HCT116 (cell line): ENCODE measurements around the gene PRR14. TPM values are rescaled to one million over a fixed set of nuclear protein-coding genes. Genes with fewer than 3 reads are reported as not detected.
A peak's percentile ranks its signal among the peaks of the same experiment; 100 is the strongest.

Source experiments
- ATAC-seq: fragments of 200-7000 bp; cut with Tn5 transposase; 2 replicates; pipeline ENCODE4 v1.9.1; 2020; ENCODE audit warnings: mild to moderate bottlenecking, moderate library complexity
- BruUV-seq: library from RNA; stranded (reverse); fragments of 400-500 nt; replicated peaks from 2 replicates; lab custom pipeline; 2021; lab: Mats Ljungman, UMichigan
- CTCF ChIA-PET: fragments of 300-600 bp; sonication (Branson Sonifier 250); formaldehyde crosslinking; loops from one replicate; lab custom pipeline; 2021; ENCODE audit warnings: antibody characterized with exemption; lab: Charles Lee
- POLR2A ChIA-PET: fragments of 300-600, 350-600 bp; sonication (Branson Sonifier 250); formaldehyde crosslinking; loops from one replicate; lab custom pipeline; 2021; ENCODE audit warnings: antibody characterized with exemption; lab: Charles Lee
- RAD21 ChIA-PET, 2 experiments: fragments of 300-600 bp; sonication (Branson Sonifier 250); formaldehyde crosslinking; loops; one replicate each; lab custom pipeline; 2023; ENCODE audit warnings: low total read pairs in 2 of 2; ENCODE audit not compliant: uncharacterized antibody in 2 of 2, unreplicated experiment in 2 of 2, low non-redundant PET in 1 of 2; lab: Charles Lee
- DNase-seq: peaks from one replicate; pipeline ENCODE4 v3.0.0-alpha.2; 2010; ENCODE audit warnings: low read depth, low spot score
- H2AFZ ChIP-seq: fragments of 200-600 bp; shearing (Covaris generic), sonication (generic); 2 replicates; pipeline ENCODE4 v1.6.1; 2017; ENCODE audit warnings: low read depth, mixed run types, mixed read lengths, antibody characterized with exemption, low read length; ENCODE audit not compliant: poor library complexity, severe bottlenecking
- H3K27ac ChIP-seq: 2 replicates; pipeline ENCODE4 v1.5.1; 2012; ENCODE audit warnings: low read depth, low read length
- H3K27me3 ChIP-seq: fragments of 200-600 bp; sonication (generic); 2 replicates; pipeline ENCODE4 v1.6.1; 2016; ENCODE audit warnings: mixed run types, low read length, mixed read lengths; ENCODE audit not compliant: insufficient read depth
- H3K36me3 ChIP-seq, 2 experiments: fragments of 200-500 bp in 1 of 2; fragments of 200-600 bp in 1 of 2; sonication (Bioruptor generic) in 1 of 2; sonication (generic) in 1 of 2; 2 replicates each; pipeline versions ENCODE4 v1.5.1 to v1.6.1; 2014 to 2016; ENCODE audit warnings: low read length in 2 of 2, inconsistent platforms in 1 of 2, mixed read lengths in 1 of 2, mixed run types in 1 of 2; ENCODE audit not compliant: insufficient read depth in 2 of 2, control insufficient read depth in 1 of 2
- H3K4me1 ChIP-seq, 2 experiments: fragments of 200-600 bp in 1 of 2; sonication (generic) in 1 of 2; 2 replicates each; pipeline versions ENCODE4 v1.5.1 to v1.6.1; 2012 to 2017; ENCODE audit warnings: low read length in 2 of 2, inconsistent platforms in 1 of 2, mild to moderate bottlenecking in 1 of 2, mixed read lengths in 1 of 2, mixed run types in 1 of 2, moderate library complexity in 1 of 2; ENCODE audit not compliant: insufficient read depth in 2 of 2, control insufficient read depth in 1 of 2
- H3K4me2 ChIP-seq: fragments of 200-600 bp; sonication (generic); 2 replicates; pipeline ENCODE4 v1.6.1; 2017; ENCODE audit warnings: mixed run types, low read length, mixed read lengths
- H3K4me3 ChIP-seq, 2 experiments: fragments of 200-600 bp in 1 of 2; sonication (generic) in 1 of 2; replicated peaks in 1 of 2; 2 replicates each; pipeline ENCODE4 v1.5.1; 2011 to 2016; ENCODE audit warnings: low read length in 2 of 2, control low read depth in 1 of 2, low read depth in 1 of 2, mild to moderate bottlenecking in 1 of 2, mixed read lengths in 1 of 2, mixed run types in 1 of 2
- H3K79me2 ChIP-seq: fragments of 200-600 bp; sonication (generic); 2 replicates; pipeline ENCODE4 v1.6.1; 2017; ENCODE audit warnings: mild to moderate bottlenecking, mixed run types, low read length, moderate library complexity, mixed read lengths; ENCODE audit not compliant: insufficient read depth
- H3K9ac ChIP-seq: fragments of 200-600 bp; sonication (generic); 2 replicates; pipeline ENCODE4 v1.6.1; 2016; ENCODE audit warnings: low read length, mixed read lengths
- H3K9me2 ChIP-seq: fragments of 200-600 bp; sonication (generic), shearing (Covaris generic); 2 replicates; pipeline ENCODE4 v1.6.1; 2017; ENCODE audit warnings: mixed run types, mild to moderate bottlenecking, moderate library complexity; ENCODE audit not compliant: insufficient read depth
- H3K9me3 ChIP-seq, 2 experiments: fragments of 200-500 bp in 1 of 2; fragments of 200-600 bp in 1 of 2; sonication (Bioruptor generic) in 1 of 2; sonication (generic) in 1 of 2; 2 replicates each; pipeline ENCODE4 v1.6.1; 2014 to 2017; ENCODE audit warnings: low read length in 2 of 2, mixed read lengths in 2 of 2, inconsistent platforms in 1 of 2, low read depth in 1 of 2, mild to moderate bottlenecking in 1 of 2, mixed run types in 1 of 2, moderate library complexity in 1 of 2; ENCODE audit not compliant: control insufficient read depth in 1 of 2, insufficient read depth in 1 of 2
- H4K20me1 ChIP-seq: fragments of 200-600 bp; sonication (generic), shearing (Covaris generic); 2 replicates; pipeline ENCODE4 v1.6.1; 2017; ENCODE audit warnings: mixed run types, mild to moderate bottlenecking, moderate library complexity; ENCODE audit not compliant: insufficient read depth
- CBX3 ChIP-seq: IDR thresholded peaks from 2 replicates; pipeline ENCODE4 v1.6.1; 2012; ENCODE audit warnings: low read depth
- CEBPB ChIP-seq: IDR thresholded peaks from 2 replicates; pipeline ENCODE4 v1.6.1; 2012; ENCODE audit warnings: low read depth
- EGR1 ChIP-seq: IDR thresholded peaks from 2 replicates; pipeline ENCODE4 v1.6.1; 2012; ENCODE audit warnings: low read depth
- ELF1 ChIP-seq: IDR thresholded peaks from 2 replicates; pipeline ENCODE4 v1.6.1; 2012; ENCODE audit warnings: low read depth, borderline replicate concordance
- EZH2 ChIP-seq: fragments of 200-600 bp; sonication (generic); IDR thresholded peaks from 2 replicates; pipeline ENCODE4 v1.6.1; 2017; ENCODE audit warnings: antibody characterized with exemption, mixed run types
- EZH2phosphoT487 ChIP-seq: fragments of 200-600 bp; IDR thresholded peaks from 2 replicates; pipeline ENCODE4 v1.6.1; 2018; ENCODE audit warnings: antibody characterized with exemption, borderline replicate concordance
- FOSL1 ChIP-seq: IDR thresholded peaks from 2 replicates; pipeline ENCODE4 v1.6.1; 2012; ENCODE audit warnings: low read depth
- JUND ChIP-seq: IDR thresholded peaks from 2 replicates; pipeline ENCODE4 v1.6.1; 2012
- POLR2A ChIP-seq: IDR thresholded peaks from 2 replicates; pipeline ENCODE4 v1.7.0; 2011; ENCODE audit warnings: borderline replicate concordance; ENCODE audit not compliant: insufficient read depth, insufficient read length; ENCODE audit errors: extremely low read depth
- POLR2AphosphoS5 ChIP-seq: IDR thresholded peaks from 2 replicates; pipeline ENCODE4 v1.6.1; 2011; ENCODE audit warnings: mild to moderate bottlenecking, low read depth, low read length, moderate library complexity
- RAD21 ChIP-seq: IDR thresholded peaks from 2 replicates; pipeline ENCODE4 v1.6.1; 2012; ENCODE audit warnings: low read depth, mild to moderate bottlenecking
- SIN3A ChIP-seq: IDR thresholded peaks from 2 replicates; pipeline ENCODE4 v1.6.1; 2012; ENCODE audit warnings: low read depth
- SP1 ChIP-seq: IDR thresholded peaks from 2 replicates; pipeline ENCODE4 v1.6.1; 2012; ENCODE audit warnings: low read depth
- SRF ChIP-seq: IDR thresholded peaks from 2 replicates; pipeline ENCODE4 v1.6.1; 2012; ENCODE audit warnings: low read depth
- TCF7L2 ChIP-seq: IDR thresholded peaks from 2 replicates; pipeline ENCODE4 v1.7.0; 2011; ENCODE audit warnings: borderline replicate concordance, inconsistent platforms; ENCODE audit not compliant: insufficient read depth, insufficient read length; ENCODE audit errors: extremely low read depth
- YY1 ChIP-seq: IDR thresholded peaks from 2 replicates; pipeline ENCODE4 v1.6.1; 2011; ENCODE audit warnings: low read length, low read depth, moderate library complexity, mild to moderate bottlenecking; ENCODE audit not compliant: insufficient replicate concordance; ENCODE audit errors: extremely low read depth
- ZFX ChIP-seq: fragments of 450-650 bp; IDR thresholded peaks from 2 replicates; pipeline ENCODE4 v1.6.1; 2017
- ZNF274 ChIP-seq: fragments of 200-500 bp; sonication (Bioruptor generic); IDR thresholded peaks from 2 replicates; pipeline ENCODE4 v1.6.1; 2014; ENCODE audit warnings: mild to moderate bottlenecking, low read depth, low read length, inconsistent platforms
- intact Hi-C: fragments of 100-400 bp; cut with micrococcal nuclease; formaldehyde crosslinking; loops from 2 replicates; pipeline ENCODE4 v1.10.0; 2022
- total RNA-seq: library from RNA; stranded (reverse); gene quantifications from one replicate; pipeline ENCODE4 v1.2.1, GENCODE V29; 2021; ENCODE audit not compliant: unreplicated experiment
- TF ChIP-seq, protein P1 (sequence below): IDR thresholded peaks from 2 replicates; pipeline ENCODE4 v1.6.1; 2012
- TF ChIP-seq, protein P2 (sequence below): IDR thresholded peaks from 2 replicates; pipeline ENCODE4 v1.6.1; 2012
- TF ChIP-seq, protein P3 (sequence below): IDR thresholded peaks from 2 replicates; pipeline ENCODE4 v1.6.1; 2012; ENCODE audit warnings: low read depth
- TF ChIP-seq, protein P4 (sequence below), 3 experiments: fragments of 200-600 bp in 1 of 3; sonication (generic) in 1 of 3; IDR thresholded peaks in 2 of 3; conservative IDR thresholded peaks in 1 of 3; 2 replicates each; pipeline ENCODE4 v1.5.1; 2012 to 2017; ENCODE audit warnings: low read depth in 2 of 3, low read length in 2 of 3, antibody characterized with exemption in 1 of 3, borderline replicate concordance in 1 of 3, control low read depth in 1 of 3, mild to moderate bottlenecking in 1 of 3, mixed read lengths in 1 of 3, mixed run types in 1 of 3, moderate library complexity in 1 of 3; ENCODE audit not compliant: insufficient read depth in 1 of 3

PRR14 gene
- total RNA-seq, 1 experiment from 2014 or later: 56.2 TPM

DNA sequence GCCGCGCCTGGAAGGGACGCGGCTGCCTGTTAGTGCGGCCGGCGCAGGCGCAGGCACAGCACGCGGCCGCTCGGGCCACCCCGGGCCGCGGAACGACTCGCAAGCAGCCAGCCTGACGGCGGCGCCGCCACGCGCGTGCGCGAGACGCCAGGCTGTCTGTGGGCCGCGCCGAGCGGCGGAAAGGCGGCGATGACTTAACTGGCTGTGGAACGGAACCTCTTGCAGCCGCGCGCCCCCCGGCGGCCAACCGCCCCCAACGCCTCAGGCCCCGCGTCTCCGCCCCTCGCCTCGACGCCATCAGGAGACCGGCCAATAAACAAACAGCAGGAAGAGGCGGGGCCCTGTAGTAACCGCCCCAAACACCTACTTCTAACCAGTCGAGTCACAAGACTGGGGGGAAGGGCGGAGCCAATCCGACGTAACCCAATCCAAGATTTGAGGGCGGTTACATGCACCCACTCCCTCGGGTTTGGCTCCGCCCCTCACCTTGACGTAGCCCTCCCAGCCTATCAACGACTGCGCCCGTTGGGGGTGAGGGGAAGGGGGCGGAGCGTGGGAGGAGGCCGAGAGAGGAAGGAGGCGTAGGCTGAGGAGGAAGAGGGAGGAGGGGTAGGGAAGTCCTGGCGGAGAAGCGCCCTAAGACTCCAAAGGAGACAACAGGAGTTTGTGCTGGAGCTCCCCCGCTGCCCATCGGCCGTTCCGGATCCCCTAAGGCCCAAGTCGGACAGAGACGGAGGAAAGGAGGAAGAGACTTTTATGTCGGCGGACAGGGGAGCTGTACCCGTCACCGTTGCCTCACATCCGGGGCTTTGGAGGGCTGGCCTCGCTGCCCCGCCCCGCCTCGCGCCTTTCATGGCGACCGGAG lies 7.3 kb downstream of the PRR14 start, which contains the start of gene FBRS:
FBRS (plus strand) TSS at position 566 of the 865 bp plus-strand sequence. CDS start 1,088 bp downstream, outside the sequence.
- BruUV-seq: no TSS peak
- TF ChIP-seq CBX3 (no peak), EGR1 (no peak), EZH2phosphoT487 (no peak), ZNF274 (no peak), POLR2AphosphoS5 (peak; percentile 65), RAD21 (no peak), POLR2A (peak; percentile 55), SRF (no peak), EZH2 (no peak), FOSL1 (no peak), CEBPB (no peak), ELF1 (no peak), TCF7L2 (peak; percentile 49), SP1 (no peak), YY1 (peak; percentile 3), ZFX (no peak), SIN3A (no peak), JUND (no peak)
- TF ChIP-seq, protein P1, sequence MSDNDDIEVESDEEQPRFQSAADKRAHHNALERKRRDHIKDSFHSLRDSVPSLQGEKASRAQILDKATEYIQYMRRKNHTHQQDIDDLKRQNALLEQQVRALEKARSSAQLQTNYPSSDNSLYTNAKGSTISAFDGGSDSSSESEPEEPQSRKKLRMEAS: no peak
- TF ChIP-seq, protein P2, sequence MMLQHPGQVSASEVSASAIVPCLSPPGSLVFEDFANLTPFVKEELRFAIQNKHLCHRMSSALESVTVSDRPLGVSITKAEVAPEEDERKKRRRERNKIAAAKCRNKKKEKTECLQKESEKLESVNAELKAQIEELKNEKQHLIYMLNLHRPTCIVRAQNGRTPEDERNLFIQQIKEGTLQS: no peak
- TF ChIP-seq, protein P3, sequence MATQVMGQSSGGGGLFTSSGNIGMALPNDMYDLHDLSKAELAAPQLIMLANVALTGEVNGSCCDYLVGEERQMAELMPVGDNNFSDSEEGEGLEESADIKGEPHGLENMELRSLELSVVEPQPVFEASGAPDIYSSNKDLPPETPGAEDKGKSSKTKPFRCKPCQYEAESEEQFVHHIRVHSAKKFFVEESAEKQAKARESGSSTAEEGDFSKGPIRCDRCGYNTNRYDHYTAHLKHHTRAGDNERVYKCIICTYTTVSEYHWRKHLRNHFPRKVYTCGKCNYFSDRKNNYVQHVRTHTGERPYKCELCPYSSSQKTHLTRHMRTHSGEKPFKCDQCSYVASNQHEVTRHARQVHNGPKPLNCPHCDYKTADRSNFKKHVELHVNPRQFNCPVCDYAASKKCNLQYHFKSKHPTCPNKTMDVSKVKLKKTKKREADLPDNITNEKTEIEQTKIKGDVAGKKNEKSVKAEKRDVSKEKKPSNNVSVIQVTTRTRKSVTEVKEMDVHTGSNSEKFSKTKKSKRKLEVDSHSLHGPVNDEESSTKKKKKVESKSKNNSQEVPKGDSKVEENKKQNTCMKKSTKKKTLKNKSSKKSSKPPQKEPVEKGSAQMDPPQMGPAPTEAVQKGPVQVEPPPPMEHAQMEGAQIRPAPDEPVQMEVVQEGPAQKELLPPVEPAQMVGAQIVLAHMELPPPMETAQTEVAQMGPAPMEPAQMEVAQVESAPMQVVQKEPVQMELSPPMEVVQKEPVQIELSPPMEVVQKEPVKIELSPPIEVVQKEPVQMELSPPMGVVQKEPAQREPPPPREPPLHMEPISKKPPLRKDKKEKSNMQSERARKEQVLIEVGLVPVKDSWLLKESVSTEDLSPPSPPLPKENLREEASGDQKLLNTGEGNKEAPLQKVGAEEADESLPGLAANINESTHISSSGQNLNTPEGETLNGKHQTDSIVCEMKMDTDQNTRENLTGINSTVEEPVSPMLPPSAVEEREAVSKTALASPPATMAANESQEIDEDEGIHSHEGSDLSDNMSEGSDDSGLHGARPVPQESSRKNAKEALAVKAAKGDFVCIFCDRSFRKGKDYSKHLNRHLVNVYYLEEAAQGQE: no peak
- TF ChIP-seq, protein P4, sequence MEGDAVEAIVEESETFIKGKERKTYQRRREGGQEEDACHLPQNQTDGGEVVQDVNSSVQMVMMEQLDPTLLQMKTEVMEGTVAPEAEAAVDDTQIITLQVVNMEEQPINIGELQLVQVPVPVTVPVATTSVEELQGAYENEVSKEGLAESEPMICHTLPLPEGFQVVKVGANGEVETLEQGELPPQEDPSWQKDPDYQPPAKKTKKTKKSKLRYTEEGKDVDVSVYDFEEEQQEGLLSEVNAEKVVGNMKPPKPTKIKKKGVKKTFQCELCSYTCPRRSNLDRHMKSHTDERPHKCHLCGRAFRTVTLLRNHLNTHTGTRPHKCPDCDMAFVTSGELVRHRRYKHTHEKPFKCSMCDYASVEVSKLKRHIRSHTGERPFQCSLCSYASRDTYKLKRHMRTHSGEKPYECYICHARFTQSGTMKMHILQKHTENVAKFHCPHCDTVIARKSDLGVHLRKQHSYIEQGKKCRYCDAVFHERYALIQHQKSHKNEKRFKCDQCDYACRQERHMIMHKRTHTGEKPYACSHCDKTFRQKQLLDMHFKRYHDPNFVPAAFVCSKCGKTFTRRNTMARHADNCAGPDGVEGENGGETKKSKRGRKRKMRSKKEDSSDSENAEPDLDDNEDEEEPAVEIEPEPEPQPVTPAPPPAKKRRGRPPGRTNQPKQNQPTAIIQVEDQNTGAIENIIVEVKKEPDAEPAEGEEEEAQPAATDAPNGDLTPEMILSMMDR (IDR thresholded peaks at IDR 0.05 in 2 of 3, conservative IDR thresholded peaks at IDR 0.05 in 1 of 3; ENCODE audit: borderline replicate concordance in 1 of 3, insufficient read depth in 1 of 3, low read depth in 2 of 3, low read length in 2 of 3): peak in 2 of 3 experiments; percentile 71 to 73; a peak in 4 of 6 replicates

More for the DNA sequence above, 7.3 kb downstream of the PRR14 start, which contains the start of gene FBRS:
- H3K79me2 ChIP-seq: peaks cover 34% of the 10 kb centered on the region
- no peaks in the 10 kb centered on the region for H3K9me3 ChIP-seq
- H3K36me3 ChIP-seq: peaks cover 18 to 27% of the 10 kb centered on the region in 2 experiments
- H3K4me3 ChIP-seq: peak within 1 kb of the TSS; percentile 88 to 94
- peak within 1 kb of the TSS; percentile 97 for H3K27ac ChIP-seq
- ChIA-PET RAD21 (interaction anchor here in 1 of 2 experiments (1.0 kb wide), 1 partner anchor 147 kb away, joined by 3 read pairs; no protein-coding TSS in a partner anchor), POLR2A (interaction anchor here (0.6 to 1.0 kb wide), 2 partner anchors 36 to 147 kb away, joined by 3 to 4 read pairs; no protein-coding TSS in a partner anchor), CTCF (interaction anchor here (1.0 to 2.4 kb wide), 7 partner anchors 8 to 546 kb away, joined by 3 to 9 read pairs (median 5); partner anchors contain the start of genes DCTPP1 and PRR14)
- H2AFZ ChIP-seq: no peak within 1 kb of the TSS
- ATAC-seq (peak; percentile 83), DNase-seq (peak; percentile 100)
- H4K20me1 ChIP-seq: no peaks in the 10 kb centered on the region
- peaks cover 18 to 24% of the 10 kb centered on the region in 2 experiments for H3K4me1 ChIP-seq
- intact Hi-C loops: loop anchor here (2.0 kb wide), 1 partner anchor 41 kb away; the partner anchor contains the start of gene SRCAP
- peak within 1 kb of the TSS; percentile 80 for H3K4me2 ChIP-seq
- H3K27me3 ChIP-seq: no peaks in the 10 kb centered on the region
- H3K9ac ChIP-seq: peak within 1 kb of the TSS; percentile 90
- H3K9me2 ChIP-seq: no peaks in the 10 kb centered on the region
